PC-3 (cell line): ENCODE measurements around the gene AFDN. TPM values are rescaled to one million over a fixed set of nuclear protein-coding genes. Genes with fewer than 3 reads are reported as not detected.

Experiments used
- ATAC-seq: fragments of 200-7000 bp; cut with Tn5 transposase; 2 replicates; pipeline ENCODE4 v1.9.1; 2020; ENCODE audit warnings: mild to moderate bottlenecking, moderate library complexity
- BruUV-seq: library from RNA; stranded (reverse); fragments of 400-500 nt; replicated peaks from 2 replicates; lab custom pipeline; 2021; lab: Mats Ljungman, UMichigan
- CTCF ChIA-PET: fragments of 300-600 bp; sonication (Branson Sonifier 250); formaldehyde crosslinking; loops from one replicate; lab custom pipeline; 2022; ENCODE audit warnings: antibody characterized with exemption; lab: Charles Lee
- POLR2A ChIA-PET: fragments of 300-600 bp; sonication (Branson Sonifier 250); formaldehyde crosslinking; loops from one replicate; lab custom pipeline; 2022; ENCODE audit warnings: antibody characterized with exemption; ENCODE audit not compliant: unreplicated experiment; lab: Charles Lee
- DNase-seq: peaks from one replicate; pipeline ENCODE4 v3.0.0-alpha.2; 2015
- H2AFZ ChIP-seq: fragments of 300-600 bp; sonication (generic); 2 replicates; pipeline ENCODE4 v1.6.0; 2016; ENCODE audit warnings: antibody characterized with exemption, low read length
- H3F3A ChIP-seq: fragments of 300-600 bp; sonication (generic); one replicate; pipeline ENCODE4 v1.6.0; 2017; ENCODE audit warnings: antibody characterized with exemption, low read length, control low read depth, mild to moderate bottlenecking; ENCODE audit not compliant: unreplicated experiment
- H3K27ac ChIP-seq: fragments of 300-600 bp; sonication (generic); 2 replicates; pipeline ENCODE4 v1.5.1; 2016; ENCODE audit warnings: mild to moderate bottlenecking, low read length
- H3K27me3 ChIP-seq: fragments of 300-600 bp; sonication (generic); 2 replicates; pipeline ENCODE4 v1.6.1; 2016; ENCODE audit warnings: low read length, mixed read lengths
- H3K36me3 ChIP-seq: fragments of 300-600 bp; sonication (generic); 2 replicates; pipeline ENCODE4 v1.6.1; 2016; ENCODE audit warnings: low read depth, mixed run types, low read length, mixed read lengths
- H3K4me1 ChIP-seq: fragments of 300-600 bp; sonication (generic); 2 replicates; pipeline ENCODE4 v1.5.1; 2016; ENCODE audit warnings: low read length; ENCODE audit not compliant: insufficient read depth
- H3K4me2 ChIP-seq: fragments of 300-600 bp; sonication (generic); 2 replicates; pipeline ENCODE4 v1.6.0; 2016; ENCODE audit warnings: low read length
- H3K4me3 ChIP-seq: fragments of 300-600 bp; sonication (generic); 2 replicates; pipeline ENCODE4 v1.5.1; 2016; ENCODE audit warnings: mild to moderate bottlenecking, low read length, mixed read lengths
- H3K79me2 ChIP-seq: fragments of 300-600 bp; sonication (generic); 2 replicates; pipeline ENCODE4 v1.6.1; 2017; ENCODE audit warnings: low read length, mixed read lengths
- H3K9ac ChIP-seq: fragments of 300-600 bp; sonication (generic); 2 replicates; pipeline ENCODE4 v1.6.0; 2016; ENCODE audit warnings: mild to moderate bottlenecking, low read length
- H3K9me2 ChIP-seq: fragments of 300-600 bp; sonication (generic); replicated peaks from 2 replicates; pipeline ENCODE4 v1.6.1; 2016; ENCODE audit warnings: mixed run types, low read length, mixed read lengths
- H3K9me3 ChIP-seq: fragments of 300-600 bp; sonication (generic); 2 replicates; pipeline ENCODE4 v1.6.1; 2016; ENCODE audit warnings: low read length, mixed read lengths
- H4K20me1 ChIP-seq: fragments of 300-600 bp; sonication (generic); 2 replicates; pipeline ENCODE4 v1.6.1; 2016; ENCODE audit warnings: low read length, mixed read lengths
- EZH2 ChIP-seq: fragments of 300-600 bp; sonication (generic); IDR thresholded peaks from one replicate; pipeline ENCODE4 v1.6.1; 2017; ENCODE audit warnings: antibody characterized with exemption, mild to moderate bottlenecking, low read length; ENCODE audit not compliant: unreplicated experiment
- EZH2phosphoT487 ChIP-seq: fragments of 300-600 bp; sonication (generic); IDR thresholded peaks from 2 replicates; pipeline ENCODE4 v1.6.1; 2018; ENCODE audit warnings: mild to moderate bottlenecking, antibody characterized with exemption, low read length, borderline replicate concordance
- intact Hi-C: fragments of 100-400 bp; cut with micrococcal nuclease; formaldehyde crosslinking; loops from 2 replicates; pipeline ENCODE4 v1.9.0; 2023
- total RNA-seq: library from RNA; depleted of rRNA; stranded (reverse); fragments of >200 nt; gene quantifications from 2 replicates; pipeline ENCODE4 v1.2.3, GENCODE V29; 2014
- TF ChIP-seq, protein P1 (sequence below): fragments of 300-600 bp; sonication (generic); conservative IDR thresholded peaks from 2 replicates; pipeline ENCODE4 v1.5.1; 2017; ENCODE audit warnings: antibody characterized with exemption, low read depth, mild to moderate bottlenecking, low read length

Gene AFDN
- total RNA-seq, 1 experiment from 2014 or later, result 37.1 TPM

DNA sequence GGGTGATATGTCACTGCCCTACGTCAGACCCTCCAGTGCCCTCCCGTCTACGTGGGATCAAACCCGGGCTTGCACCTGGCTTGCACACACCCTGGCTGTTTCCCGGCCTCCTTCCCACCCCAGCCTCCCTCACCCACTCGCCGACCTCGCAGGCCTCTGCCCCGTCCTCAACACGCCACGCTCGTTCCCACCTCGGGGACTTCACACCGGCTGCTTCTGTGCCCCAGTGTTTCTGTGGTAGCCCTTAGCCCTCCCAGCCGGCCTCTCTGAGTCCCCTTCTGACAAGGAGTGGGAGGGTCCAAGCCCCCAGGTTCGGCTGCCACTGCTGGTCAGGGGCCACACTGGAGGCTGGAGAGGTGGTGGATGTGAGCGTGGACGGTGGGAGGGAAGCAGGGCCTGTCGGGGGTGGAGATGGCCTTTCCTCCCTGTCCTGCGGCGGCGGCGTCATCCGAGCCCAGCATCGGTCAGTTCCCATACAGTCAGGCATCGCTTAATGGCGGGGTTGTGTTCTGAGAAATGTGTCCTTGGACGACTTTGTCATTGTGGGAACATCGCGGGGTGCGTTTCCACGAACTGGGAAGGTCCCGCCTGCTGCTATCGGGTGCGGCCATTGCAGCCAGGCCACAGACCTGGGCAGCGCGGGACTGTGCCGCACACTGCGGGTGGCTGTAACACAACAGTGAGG is 159.3 kb downstream of the AFDN start:
- Histone ChIP-seq H3K9ac (no peak overlapping the region), H3K9me3 (no peaks in the 10 kb centered on the region), H2AFZ (no peak overlapping the region), H3K4me3 (no peak overlapping the region), H3K36me3 (no peaks in the 10 kb centered on the region), H3F3A (no peaks in the 10 kb centered on the region), H4K20me1 (no peaks in the 10 kb centered on the region), H3K4me1 (no peaks in the 10 kb centered on the region), H3K9me2 (no peaks in the 10 kb centered on the region), H3K4me2 (no peak overlapping the region), H3K79me2 (no peaks in the 10 kb centered on the region), H3K27me3 (no peaks in the 10 kb centered on the region), H3K27ac (no peak overlapping the region)
- intact Hi-C loops, result no loop called here
- ATAC-seq (no peak), DNase-seq (no peak)
- ChIA-PET CTCF (no interaction called here), POLR2A (no interaction called here)
- BruUV-seq, result no TSS peak
- TF ChIP-seq EZH2, result no peak
- TF ChIP-seq EZH2phosphoT487, result no peak

- ChIA-PET CTCF (no interaction called here), POLR2A (no interaction called here)
- H3K27me3 ChIP-seq, result no peaks in the 10 kb centered on the region
- H3K4me3 ChIP-seq, result no peak overlapping the region
- DNase-seq, result no peak
- no peak overlapping the region for H3K27ac ChIP-seq
- intact Hi-C loops, result no loop called here
- no peaks in the 10 kb centered on the region for H3K9me3 ChIP-seq
- no peak overlapping the region for H3K9ac ChIP-seq
- no TSS peak for BruUV-seq
- no peaks in the 10 kb centered on the region for H3K9me2 ChIP-seq
- H3F3A ChIP-seq, result no peaks in the 10 kb centered on the region
- H4K20me1 ChIP-seq, result no peaks in the 10 kb centered on the region
- H3K4me1 ChIP-seq, result no peaks in the 10 kb centered on the region
- H2AFZ ChIP-seq, result no peak overlapping the region
- ATAC-seq, result no peak
- H3K4me2 ChIP-seq, result no peak overlapping the region
- TF ChIP-seq EZH2, result no peak
- TF ChIP-seq, protein P1, sequence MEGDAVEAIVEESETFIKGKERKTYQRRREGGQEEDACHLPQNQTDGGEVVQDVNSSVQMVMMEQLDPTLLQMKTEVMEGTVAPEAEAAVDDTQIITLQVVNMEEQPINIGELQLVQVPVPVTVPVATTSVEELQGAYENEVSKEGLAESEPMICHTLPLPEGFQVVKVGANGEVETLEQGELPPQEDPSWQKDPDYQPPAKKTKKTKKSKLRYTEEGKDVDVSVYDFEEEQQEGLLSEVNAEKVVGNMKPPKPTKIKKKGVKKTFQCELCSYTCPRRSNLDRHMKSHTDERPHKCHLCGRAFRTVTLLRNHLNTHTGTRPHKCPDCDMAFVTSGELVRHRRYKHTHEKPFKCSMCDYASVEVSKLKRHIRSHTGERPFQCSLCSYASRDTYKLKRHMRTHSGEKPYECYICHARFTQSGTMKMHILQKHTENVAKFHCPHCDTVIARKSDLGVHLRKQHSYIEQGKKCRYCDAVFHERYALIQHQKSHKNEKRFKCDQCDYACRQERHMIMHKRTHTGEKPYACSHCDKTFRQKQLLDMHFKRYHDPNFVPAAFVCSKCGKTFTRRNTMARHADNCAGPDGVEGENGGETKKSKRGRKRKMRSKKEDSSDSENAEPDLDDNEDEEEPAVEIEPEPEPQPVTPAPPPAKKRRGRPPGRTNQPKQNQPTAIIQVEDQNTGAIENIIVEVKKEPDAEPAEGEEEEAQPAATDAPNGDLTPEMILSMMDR, result no peak
- TF ChIP-seq EZH2phosphoT487, result no peak
- H3K36me3 ChIP-seq, result no peaks in the 10 kb centered on the region
- H3K79me2 ChIP-seq, result no peaks in the 10 kb centered on the region
These were observed 160.9 kb downstream of the AFDN start for GRCh38 chr6:167987396-167988153.

- H3F3A ChIP-seq, result no peaks in the 10 kb centered on the region
- no peak overlapping the region for H3K27ac ChIP-seq
- H3K9me2 ChIP-seq, result no peaks in the 10 kb centered on the region
- H3K36me3 ChIP-seq, result no peaks in the 10 kb centered on the region
- CTCF ChIA-PET, result no interaction called here
- H2AFZ ChIP-seq, result no peak overlapping the region
- no peaks in the 10 kb centered on the region for H4K20me1 ChIP-seq
- no peaks in the 10 kb centered on the region for H3K27me3 ChIP-seq
- no peak overlapping the region for H3K4me3 ChIP-seq
- intact Hi-C loops, result no loop called here
- no peaks in the 10 kb centered on the region for H3K79me2 ChIP-seq
- H3K9me3 ChIP-seq, result no peaks in the 10 kb centered on the region
- H3K4me2 ChIP-seq, result no peak overlapping the region
- H3K9ac ChIP-seq, result no peak overlapping the region
- no TSS peak for BruUV-seq
- TF ChIP-seq, protein P1, result no peak
- TF ChIP-seq EZH2phosphoT487 (no peak), EZH2 (no peak)
- no peaks in the 10 kb centered on the region for H3K4me1 ChIP-seq
- POLR2A ChIA-PET, result no interaction called here
- DNase-seq (no peak), ATAC-seq (no peak)
These were observed 161.4 kb downstream of the AFDN start for GRCh38 chr6:167988154-167988495.
